Vagina (tissue), 2 donors: ENCODE measurements around the gene FMN2.

Source experiments
- CTCF ChIP-seq, 3 experiments: fragments of 450-650 bp in 2 of 3; fragments of 200-600 bp in 1 of 3; sonication (generic) in 1 of 3; IDR thresholded peaks; one replicate each; pipeline ENCODE4 v1.5.1; 2017 to 2019; ENCODE audit warnings: antibody characterized with exemption in 3 of 3, mild to moderate bottlenecking in 2 of 3, moderate library complexity in 2 of 3
- POLR2A ChIP-seq, 2 donors: fragments of 450-650 bp; IDR thresholded peaks; one replicate each; pipeline ENCODE4 v1.6.1; 2017; ENCODE audit warnings: antibody characterized with exemption in 2 of 2, mild to moderate bottlenecking in 2 of 2, moderate library complexity in 2 of 2

- TF ChIP-seq POLR2A (IDR thresholded peaks at IDR 0.05) (no peak), CTCF (IDR thresholded peaks at IDR 0.05) (no peak)
Observed at GRCh38 chr1:240139511-240139910, 47.8 kb downstream of the FMN2 start.
